HG02884 (cell line): ENCODE measurements around the gene ERBB4.

Experiments used
- ATAC-seq: cut with Tn5 transposase; IDR thresholded peaks from one replicate; pipeline ENCODE4 v1.9.1; 2021; ENCODE audit warnings: mild to moderate bottlenecking, moderate library complexity; ENCODE audit not compliant: unreplicated experiment

The ERBB4 gene

DNA sequence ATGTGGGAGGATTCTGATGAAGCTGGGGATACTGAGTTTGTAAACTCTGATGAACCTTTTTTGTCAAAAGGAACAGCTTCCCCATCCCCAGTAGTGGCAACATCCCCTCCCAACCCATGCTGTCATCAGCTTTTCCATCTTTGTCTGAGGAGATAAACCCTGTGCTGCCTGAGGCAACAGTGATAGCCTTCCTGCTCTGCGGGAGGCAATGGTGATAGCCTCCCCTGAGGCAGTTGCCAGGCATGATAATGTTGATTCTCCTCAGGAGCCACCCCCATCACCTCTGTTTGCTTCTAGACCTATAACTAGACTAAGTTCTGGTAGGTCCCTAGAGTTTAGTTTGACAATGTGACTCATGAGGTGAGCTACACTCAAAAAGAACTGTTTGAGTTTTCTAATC, 97.5 kb downstream of the ERBB4 start:
- ATAC-seq = no peak

DNA sequence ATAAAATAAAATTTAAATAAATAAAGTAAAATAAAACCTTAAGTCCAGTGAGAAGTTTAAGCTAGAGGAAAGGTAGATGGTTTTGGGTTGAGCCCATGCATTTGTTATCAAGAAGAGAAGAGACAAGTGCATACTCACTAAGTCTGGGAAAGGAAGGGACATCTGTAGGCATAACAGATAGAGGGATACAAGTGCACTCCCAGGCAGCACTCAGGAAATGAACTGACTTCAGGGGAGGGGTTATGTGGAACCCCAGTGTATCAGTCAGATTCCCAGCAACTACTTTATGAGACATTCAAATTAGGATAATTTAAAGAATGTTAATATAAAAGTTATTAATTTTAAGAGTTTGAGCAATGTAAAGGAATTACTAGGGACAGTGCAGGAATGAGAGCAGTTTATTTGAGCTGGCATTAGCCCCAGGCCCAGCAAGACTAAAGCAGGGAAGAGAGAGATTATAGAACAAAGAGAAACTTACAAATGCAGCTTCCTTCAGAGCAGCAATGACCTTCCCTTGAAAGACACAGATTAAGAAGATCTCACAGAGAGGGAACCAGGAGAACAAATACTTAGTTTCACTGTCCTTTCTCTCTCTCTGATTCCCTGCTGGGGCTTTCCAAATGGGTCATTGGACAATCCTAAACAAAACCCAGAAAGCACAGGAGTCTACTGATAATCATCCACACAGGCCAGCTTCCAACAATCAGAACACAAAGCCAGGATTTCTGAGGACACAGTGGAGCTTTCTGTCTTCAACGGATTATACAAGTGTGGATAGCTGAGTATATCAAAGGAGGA, 109.7 kb downstream of the ERBB4 start:
- no peak for ATAC-seq

DNA sequence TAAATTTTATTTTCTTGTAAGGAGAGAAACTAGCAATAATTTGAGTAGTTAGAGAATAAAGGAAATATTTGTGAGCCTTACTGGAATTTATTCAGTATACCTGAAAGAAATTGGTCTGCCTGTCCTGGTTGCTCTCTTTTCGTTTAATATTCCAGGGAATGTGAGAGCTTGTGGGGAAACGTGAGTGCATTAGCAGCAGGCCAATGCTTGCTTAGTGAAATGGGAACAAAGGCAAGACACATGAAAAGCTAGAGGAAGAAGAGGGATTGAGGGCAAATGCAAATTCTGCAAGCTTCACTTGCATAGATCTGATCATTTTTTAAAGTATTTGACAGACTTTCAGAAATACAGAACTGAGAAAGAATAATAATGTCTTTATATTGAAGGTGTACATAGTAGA, 111.0 kb downstream of the ERBB4 start:
- no peak for ATAC-seq

GRCh38 chr2:212426637-212427412, 111.8 kb downstream of the ERBB4 start:
- no peak for ATAC-seq

GRCh38 chr2:212424082-212424481, 114.5 kb downstream of the ERBB4 start:
- no peak for ATAC-seq

GRCh38 chr2:212423089-212423488, 115.5 kb downstream of the ERBB4 start:
- ATAC-seq = no peak

- no peak for ATAC-seq
Observed at GRCh38 chr2:212421556-212422334, 116.9 kb downstream of the ERBB4 start.

DNA sequence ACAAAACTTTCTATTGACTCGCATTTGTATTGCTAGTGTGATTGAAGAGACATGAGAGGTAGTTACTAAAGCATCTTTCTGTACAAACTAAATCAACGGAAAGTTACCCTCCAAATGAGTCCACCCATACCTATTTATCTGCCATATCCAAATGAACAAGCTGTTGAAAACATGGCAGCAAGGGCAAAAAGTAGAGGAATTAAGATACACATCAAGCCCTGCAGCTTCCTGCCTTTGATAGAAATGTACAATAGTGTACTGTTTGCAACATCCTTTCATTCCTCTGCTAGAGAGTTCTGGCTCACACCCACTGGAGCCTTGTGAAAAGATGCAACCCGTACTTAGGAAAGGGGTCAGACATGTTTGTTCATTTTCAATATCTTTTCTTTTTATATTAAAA, 122.5 kb downstream of the ERBB4 start:
- no peak for ATAC-seq

GRCh38 chr2:212414767-212415211, 123.8 kb downstream of the ERBB4 start:
- no peak for ATAC-seq

GRCh38 chr2:212409560-212409959, 129.0 kb downstream of the ERBB4 start:
- ATAC-seq = no peak

GRCh38 chr2:212408524-212408923, 130.1 kb downstream of the ERBB4 start:
- ATAC-seq = no peak

DNA sequence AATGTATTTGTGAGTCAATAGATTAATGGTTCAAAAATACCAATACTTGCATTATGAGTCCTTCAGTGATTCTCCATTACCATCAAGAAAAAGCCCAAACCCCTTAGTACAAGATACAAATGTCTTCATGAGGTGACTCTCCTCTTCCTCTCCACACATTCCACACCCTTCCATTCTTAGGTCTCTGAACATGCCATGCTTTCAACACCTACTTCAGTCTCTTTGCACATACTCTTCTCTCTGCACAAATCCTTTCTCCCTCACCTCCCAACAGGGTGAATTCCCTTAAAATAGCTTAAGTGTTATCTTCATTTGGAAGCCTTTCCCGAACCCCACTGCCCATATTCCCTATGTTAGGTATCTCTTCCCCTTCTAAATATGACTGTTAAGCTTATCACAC, 131.9 kb downstream of the ERBB4 start:
- ATAC-seq = no peak

GRCh38 chr2:212402316-212402715, 136.3 kb downstream of the ERBB4 start:
- no peak for ATAC-seq

GRCh38 chr2:212398316-212398715, 140.3 kb downstream of the ERBB4 start:
- no peak for ATAC-seq

GRCh38 chr2:212392544-212392943, 146.1 kb downstream of the ERBB4 start:
- ATAC-seq = no peak

DNA sequence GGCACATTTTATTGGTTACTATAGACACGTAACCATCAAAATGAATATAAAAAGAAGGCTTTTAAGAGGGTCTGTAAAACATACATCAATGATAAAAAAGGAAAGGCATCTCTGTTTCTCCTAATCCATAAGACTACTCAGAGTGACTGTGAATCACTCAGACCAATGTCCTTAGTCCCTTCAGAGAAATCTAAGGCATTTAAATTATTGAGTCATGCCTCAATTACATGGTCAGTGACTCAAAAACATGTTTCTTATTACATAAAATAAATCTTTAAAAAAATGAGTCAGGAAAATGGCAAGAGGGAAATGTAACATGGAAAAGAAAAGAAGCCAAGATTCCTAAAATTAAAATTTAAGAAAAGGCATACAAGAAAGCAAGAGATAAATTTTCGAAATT, 146.6 kb downstream of the ERBB4 start:
- no peak for ATAC-seq

GRCh38 chr2:212387146-212387545, 151.5 kb downstream of the ERBB4 start:
- ATAC-seq = no peak

GRCh38 chr2:212385241-212385640, 153.4 kb downstream of the ERBB4 start:
- ATAC-seq = no peak

GRCh38 chr2:212384027-212384426, 154.6 kb downstream of the ERBB4 start:
- no peak for ATAC-seq

DNA sequence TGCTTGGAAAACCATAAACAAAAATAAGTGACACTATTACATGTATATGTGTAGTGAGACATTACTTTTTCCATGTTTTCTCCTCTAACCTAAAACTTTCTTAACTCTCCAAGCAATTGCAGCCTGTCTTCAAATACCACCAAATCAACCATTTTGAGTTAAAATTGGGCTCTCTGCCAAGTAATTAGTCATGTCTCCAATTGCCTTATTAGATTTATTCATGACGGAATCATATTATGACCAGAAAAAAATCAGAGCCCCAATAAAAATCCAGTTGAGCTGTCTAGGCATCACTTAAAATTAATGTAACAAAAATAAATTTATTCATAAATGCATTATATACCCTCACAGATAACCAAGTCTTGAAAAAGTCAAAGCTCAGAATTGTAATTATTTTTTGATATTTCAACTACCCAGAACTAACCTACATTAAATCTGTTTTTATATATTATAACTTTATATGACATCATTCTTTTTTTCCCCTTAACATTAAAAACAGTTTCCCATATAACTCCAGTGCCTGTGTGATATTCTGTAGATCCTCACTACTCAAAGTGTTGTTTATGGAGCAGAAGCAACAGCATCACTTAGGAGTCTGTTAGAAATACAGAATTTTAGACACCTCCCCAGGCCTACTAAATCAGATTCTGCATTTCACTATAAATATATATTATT, 157.0 kb downstream of the ERBB4 start:
- ATAC-seq = no peak

DNA sequence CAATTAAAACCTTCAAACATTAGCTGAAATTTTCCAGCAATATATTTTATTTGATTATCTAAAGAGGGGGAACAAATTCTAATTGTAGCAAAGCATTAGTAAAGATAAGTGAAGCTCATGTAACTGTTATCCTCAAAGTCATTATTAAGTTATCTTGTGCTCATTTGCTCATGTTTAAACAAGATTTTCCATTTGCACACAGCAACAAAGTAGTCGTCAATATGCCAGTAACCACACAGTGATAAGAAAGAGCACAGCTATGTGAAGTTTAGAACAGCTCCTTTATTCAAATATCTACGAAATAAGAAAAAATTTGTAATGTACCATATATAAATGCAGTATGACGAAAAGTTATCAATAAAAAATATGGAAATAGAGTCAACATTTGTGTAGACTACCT, 159.5 kb downstream of the ERBB4 start:
- no peak for ATAC-seq
